Brain microvascular endothelial cell (primary cell): ENCODE data around the gene CNDP2.
"Not testable (repeated sequence)": the region's sequence is repeated elsewhere in the genome, so short reads cannot be mapped to it uniquely, and the experiment has no call there.

Experiments
- DNase-seq: peaks from one replicate; pipeline ENCODE4 v3.0.0-alpha.2; 2020
- H3K27ac ChIP-seq: fragments of 250-450 bp; sonication (Bioruptor Pico); 2 replicates; pipeline ENCODE4 v1.5.1; 2020; ENCODE audit warnings: mild to moderate bottlenecking, moderate library complexity
- H3K27me3 ChIP-seq: fragments of 250-450 bp; sonication (Bioruptor Pico); replicated peaks from 2 replicates; pipeline ENCODE4 v1.5.1; 2020; ENCODE audit warnings: mild to moderate bottlenecking
- H3K36me3 ChIP-seq: fragments of 250-450 bp; sonication (Bioruptor Pico); replicated peaks from 2 replicates; pipeline ENCODE4 v1.5.1; 2020; ENCODE audit warnings: mild to moderate bottlenecking
- H3K4me3 ChIP-seq: 2 replicates; pipeline ENCODE4 v1.5.1; 2011; ENCODE audit warnings: low read depth, mild to moderate bottlenecking, control low read depth, low read length, moderate library complexity
- in situ Hi-C: cut with HindIII; loops from 2 replicates; pipeline ENCODE4 v1.10.0; 2017; ENCODE audit warnings: low sequenced_read_pairs, low pct_ligation_motif_present
- TF ChIP-seq, protein P1 (sequence below): IDR thresholded peaks from 2 replicates; pipeline ENCODE4 v1.5.1; 2011; ENCODE audit warnings: low read depth, mild to moderate bottlenecking, moderate library complexity, low read length, control low read depth, inconsistent platforms; ENCODE audit errors: missing control alignments

Gene CNDP2

DNA sequence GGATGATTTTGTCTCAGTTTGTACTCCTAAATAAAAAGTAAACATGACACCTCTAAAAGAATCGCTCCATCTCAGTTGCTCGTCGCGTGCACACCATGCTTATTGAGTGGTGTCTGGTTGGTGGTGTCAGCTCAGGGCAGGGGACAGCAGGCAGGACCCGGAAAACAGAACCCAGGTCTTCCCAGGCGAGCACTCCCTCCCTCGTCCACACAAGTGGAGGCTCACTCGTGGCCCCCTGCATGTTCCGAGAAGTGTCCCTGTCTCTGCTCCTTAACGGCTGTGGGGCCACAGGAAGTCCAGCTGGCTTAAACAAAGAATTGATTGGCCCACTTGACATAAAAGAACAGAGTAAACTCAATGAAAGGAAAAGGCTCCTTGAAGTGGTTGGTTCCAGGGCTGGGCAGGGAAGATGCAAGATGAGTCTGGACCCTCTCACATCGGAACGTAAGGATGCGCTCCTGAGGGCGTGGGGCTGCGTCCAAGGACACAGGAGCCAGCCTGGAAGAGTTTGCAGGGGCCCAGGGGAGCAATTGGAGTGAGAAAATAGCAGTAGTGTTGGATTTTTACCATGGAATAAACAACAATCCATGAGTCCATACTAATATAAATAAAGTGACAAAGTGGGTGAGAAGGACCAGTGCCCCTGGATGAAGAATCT, 25.0 kb downstream of the CNDP2 start:
- H3K4me3 ChIP-seq: no peak overlapping the region
- TF ChIP-seq, protein P1, sequence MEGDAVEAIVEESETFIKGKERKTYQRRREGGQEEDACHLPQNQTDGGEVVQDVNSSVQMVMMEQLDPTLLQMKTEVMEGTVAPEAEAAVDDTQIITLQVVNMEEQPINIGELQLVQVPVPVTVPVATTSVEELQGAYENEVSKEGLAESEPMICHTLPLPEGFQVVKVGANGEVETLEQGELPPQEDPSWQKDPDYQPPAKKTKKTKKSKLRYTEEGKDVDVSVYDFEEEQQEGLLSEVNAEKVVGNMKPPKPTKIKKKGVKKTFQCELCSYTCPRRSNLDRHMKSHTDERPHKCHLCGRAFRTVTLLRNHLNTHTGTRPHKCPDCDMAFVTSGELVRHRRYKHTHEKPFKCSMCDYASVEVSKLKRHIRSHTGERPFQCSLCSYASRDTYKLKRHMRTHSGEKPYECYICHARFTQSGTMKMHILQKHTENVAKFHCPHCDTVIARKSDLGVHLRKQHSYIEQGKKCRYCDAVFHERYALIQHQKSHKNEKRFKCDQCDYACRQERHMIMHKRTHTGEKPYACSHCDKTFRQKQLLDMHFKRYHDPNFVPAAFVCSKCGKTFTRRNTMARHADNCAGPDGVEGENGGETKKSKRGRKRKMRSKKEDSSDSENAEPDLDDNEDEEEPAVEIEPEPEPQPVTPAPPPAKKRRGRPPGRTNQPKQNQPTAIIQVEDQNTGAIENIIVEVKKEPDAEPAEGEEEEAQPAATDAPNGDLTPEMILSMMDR: no peak
- no peaks in the 10 kb centered on the region for H3K27me3 ChIP-seq
- peaks cover 29% of the 10 kb centered on the region for H3K36me3 ChIP-seq
- in situ Hi-C loops: no loop called here
- H3K27ac ChIP-seq: no peak overlapping the region
- DNase-seq: no peak

DNA sequence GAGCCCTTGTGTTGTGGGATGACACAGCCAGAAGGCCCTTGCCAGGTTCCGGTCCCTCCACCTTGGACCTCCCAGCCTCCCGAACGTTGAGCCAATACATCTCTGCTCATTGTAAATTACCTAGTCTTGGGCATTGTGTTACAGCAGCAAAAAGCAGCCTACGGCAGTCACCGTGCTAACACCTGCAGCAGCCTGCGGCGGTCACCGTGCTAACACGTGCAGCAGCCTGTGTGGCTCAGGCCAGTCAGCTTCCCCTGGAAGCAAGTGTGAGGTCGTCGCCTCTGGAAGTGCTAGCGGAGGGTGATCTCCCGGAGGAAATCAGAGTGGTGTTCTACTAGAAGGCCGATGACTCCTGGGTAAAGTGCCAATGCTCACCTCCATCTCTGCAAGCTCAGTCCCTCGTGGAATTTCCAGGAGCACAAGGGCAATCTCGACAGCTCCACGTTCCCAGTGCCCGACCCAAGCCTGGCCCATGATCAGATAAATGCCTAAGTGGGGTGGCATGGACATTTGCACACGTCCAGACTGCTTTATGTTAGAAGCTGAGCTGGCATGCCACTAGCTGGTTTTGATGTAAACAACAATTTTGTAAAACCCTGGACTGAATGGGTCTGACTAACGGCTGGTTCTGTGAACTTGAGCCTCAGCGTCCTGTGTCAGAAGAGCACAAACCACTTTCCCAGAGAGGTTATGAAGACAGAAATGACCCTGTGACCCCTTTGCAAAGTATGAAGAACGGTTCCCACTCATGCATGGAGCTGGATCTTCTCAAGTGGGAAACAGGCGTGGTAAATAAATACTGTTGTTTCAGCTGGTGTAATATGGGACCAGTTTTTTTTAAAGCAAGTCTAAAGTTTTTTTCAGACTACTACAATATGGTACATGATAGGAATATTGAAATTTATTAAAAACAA, 26.7 kb downstream of the CNDP2 start:
- TF ChIP-seq, protein P1: no peak
- Histone ChIP-seq H3K27me3 (no peaks in the 10 kb centered on the region), H3K36me3 (peaks cover 18% of the 10 kb centered on the region), H3K27ac (no peak overlapping the region), H3K4me3 (no peak overlapping the region)
- in situ Hi-C loops: no loop called here
- no peak for DNase-seq

DNA sequence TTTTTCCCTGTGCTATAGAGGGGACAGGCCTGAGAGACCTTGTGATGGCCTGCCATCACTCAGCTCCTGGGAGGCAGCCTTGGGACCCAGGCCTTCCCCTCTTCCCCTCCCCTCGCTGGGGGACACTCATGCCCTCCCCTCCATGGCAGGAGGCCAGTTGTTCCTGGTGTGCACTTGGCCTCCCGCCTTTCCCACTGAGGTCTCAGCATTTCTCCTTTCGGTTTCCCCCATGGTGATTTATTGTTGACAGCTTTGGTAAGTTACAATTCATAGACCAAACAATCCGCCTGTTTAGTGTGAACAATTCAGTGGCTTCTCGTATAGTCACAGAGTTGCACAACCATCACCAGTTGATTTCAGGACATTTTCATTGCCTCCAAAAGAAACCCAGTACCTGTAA, 27.9 kb downstream of the CNDP2 start:
- Histone ChIP-seq H3K36me3 (peaks cover 9% of the 10 kb centered on the region), H3K27me3 (no peaks in the 10 kb centered on the region), H3K27ac (no peak overlapping the region), H3K4me3 (no peak overlapping the region)
- TF ChIP-seq, protein P1: no peak
- in situ Hi-C loops: no loop called here
- DNase-seq: no peak

DNA sequence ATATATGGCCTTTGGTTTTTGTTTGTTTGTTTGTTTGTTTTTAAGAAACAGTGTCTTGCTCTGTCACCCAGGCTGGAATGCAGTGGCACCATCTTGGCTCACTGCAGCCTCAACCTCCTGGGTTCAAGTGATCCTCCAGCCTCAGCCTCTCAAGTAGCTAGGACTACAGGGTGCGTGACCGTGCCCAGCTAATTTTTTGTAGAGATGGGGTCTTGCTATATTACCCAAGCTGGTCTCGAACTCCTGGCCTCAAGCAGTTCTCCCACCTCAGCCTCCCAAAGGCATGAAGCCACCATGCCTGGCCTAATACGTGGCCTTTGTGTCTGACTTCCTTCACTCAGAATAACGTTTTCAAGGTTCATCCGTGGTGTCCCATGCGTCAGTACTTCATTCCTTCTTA, 28.8 kb downstream of the CNDP2 start:
- H3K27me3 ChIP-seq, DNase-seq, H3K36me3 ChIP-seq, in situ Hi-C loops, H3K4me3 ChIP-seq, H3K27ac ChIP-seq: not testable (repeated sequence)

DNA sequence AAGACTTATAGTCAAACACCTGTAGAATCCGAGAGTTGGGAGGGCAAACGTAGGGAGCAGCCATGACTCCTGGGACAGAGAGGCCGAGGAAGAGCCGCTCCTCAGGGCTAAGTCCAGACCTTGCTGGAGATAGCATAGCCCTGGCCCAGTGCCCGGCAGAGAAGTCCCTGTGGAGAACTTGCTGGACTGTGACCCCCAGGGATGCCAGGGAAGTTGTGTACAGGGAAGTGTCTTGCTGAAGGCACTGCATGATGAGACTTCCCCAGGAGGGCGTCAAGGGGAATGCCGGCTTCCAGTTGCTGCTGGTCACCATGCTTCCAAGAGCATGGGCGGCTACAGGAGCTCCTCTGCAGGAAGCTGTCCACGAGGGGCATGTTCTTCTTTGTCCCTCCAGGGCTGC, 29.6 kb downstream of the CNDP2 start:
- Histone ChIP-seq H3K27me3 (no peaks in the 10 kb centered on the region), H3K4me3 (no peak overlapping the region), H3K36me3 (no peaks in the 10 kb centered on the region), H3K27ac (no peak overlapping the region)
- in situ Hi-C loops: no loop called here
- no peak for DNase-seq
- TF ChIP-seq, protein P1: no peak

DNA sequence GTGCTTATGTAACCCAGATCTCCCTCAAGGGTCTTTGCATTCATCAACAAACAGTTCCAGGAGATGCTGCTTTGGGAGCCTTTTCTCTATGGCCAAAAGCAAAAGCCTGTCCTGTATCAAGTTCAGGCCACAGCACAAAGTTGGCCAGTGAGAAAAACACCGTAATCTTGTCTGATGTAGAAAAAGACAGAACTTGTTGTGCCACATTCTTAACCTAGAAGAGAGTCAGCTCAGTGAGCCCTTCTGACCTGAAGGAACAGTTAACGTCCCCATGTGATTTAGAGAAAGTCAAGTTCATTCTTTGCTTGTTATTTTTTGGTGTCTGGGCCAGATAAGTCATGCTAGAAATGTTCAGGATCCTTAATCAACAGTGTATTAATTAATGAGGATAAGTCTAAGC, 30.3 kb downstream of the CNDP2 start:
- Histone ChIP-seq H3K4me3 (no peak overlapping the region), H3K36me3 (no peaks in the 10 kb centered on the region), H3K27ac (no peak overlapping the region), H3K27me3 (no peaks in the 10 kb centered on the region)
- in situ Hi-C loops: no loop called here
- DNase-seq: no peak
- TF ChIP-seq, protein P1: no peak
